SKM-1 treated with dmso at 0.1 percent for 144 hours (cell line): ENCODE measurements around the gene PAK6.
A peak's percentile ranks its signal among the peaks of the same experiment; 100 is the strongest.

ENCODE experiments used
- DNase-seq: peaks from one replicate; lab custom pipeline; 2025; ENCODE audit not compliant: unreplicated experiment; lab: John Stamatoyannopoulos, UW

Gene PAK6

GRCh38 chr15:40307421-40308211, 68.8 kb downstream of the PAK6 start, which contains the start of gene PLCB2:
Gene PLCB2, minus strand, starts transcription at chr15:40307935. Its CDS starts 263 bp downstream, at chr15:40307672.
- peak; percentile 71 for DNase-seq

DNA sequence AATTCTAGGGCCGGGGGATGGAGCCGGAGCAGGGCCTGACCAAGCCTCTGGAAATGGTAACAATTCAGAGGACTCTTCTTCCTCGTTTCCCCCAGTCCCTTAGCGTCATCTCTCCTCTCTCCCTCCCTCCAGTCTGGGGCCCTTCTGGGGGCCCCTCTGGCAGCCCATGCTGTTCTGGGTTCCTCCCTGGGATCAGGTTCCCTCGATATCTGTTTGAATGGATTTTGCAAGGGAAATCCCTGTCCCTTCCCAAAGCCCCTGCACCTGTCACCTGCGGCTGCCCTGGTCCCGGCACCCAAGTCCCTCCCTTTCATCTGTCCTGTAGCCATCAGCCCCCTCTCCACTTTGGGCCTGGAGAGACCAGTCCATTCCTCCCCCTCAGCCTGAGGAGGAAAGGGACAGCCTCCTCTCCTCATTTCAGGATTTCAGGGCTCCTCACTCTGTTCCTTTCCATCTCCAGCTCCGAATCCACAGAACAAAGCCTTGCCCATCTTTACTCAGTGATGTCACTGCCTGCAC, 70.5 kb downstream of the PAK6 start:
- peak; percentile 17 for DNase-seq

GRCh38 chr15:40310001-40310959, 71.4 kb downstream of the PAK6 start:
- peak; percentile 51 for DNase-seq

- DNase-seq: no peak
These were observed 72.1 kb downstream of the PAK6 start for GRCh38 chr15:40310993-40311392.

DNA sequence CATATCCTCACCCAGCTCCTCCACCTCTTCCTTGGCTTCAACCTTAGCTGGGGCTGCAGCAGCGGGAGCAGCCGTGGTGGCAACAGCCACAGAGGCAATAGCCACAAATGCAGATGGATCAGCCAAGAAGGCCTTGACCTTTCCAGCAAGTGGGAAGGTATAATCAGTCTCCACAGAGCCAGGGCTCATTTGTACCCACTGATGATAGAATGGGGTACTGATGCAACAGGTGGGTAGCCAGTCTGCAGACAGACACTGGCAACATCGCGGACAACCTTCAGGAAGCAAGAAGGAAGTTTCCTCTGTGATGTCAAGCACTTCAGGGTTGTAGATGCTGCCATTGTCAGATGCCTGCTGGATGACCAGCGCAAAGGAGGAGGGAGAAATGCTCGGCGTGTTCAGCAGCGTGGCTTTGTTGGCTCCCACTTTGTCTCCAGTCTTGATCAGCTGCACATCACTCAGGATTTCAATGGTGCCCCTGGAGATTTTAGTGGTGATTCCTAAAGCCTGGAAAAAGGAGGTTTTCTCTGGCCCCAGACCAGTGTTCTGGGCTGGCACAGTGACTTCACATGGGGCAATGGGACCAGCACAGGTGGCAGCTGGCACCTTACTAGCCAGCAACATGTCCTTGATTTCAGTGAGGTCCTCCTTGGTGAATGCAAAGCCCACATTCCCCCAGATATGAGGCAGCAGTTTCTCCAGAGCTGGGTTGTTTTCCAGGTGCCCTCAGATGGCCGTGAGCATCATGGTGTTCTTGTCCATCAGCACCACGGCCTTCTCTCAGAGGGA, 73.7 kb downstream of the PAK6 start:
- no peak for DNase-seq

DNA sequence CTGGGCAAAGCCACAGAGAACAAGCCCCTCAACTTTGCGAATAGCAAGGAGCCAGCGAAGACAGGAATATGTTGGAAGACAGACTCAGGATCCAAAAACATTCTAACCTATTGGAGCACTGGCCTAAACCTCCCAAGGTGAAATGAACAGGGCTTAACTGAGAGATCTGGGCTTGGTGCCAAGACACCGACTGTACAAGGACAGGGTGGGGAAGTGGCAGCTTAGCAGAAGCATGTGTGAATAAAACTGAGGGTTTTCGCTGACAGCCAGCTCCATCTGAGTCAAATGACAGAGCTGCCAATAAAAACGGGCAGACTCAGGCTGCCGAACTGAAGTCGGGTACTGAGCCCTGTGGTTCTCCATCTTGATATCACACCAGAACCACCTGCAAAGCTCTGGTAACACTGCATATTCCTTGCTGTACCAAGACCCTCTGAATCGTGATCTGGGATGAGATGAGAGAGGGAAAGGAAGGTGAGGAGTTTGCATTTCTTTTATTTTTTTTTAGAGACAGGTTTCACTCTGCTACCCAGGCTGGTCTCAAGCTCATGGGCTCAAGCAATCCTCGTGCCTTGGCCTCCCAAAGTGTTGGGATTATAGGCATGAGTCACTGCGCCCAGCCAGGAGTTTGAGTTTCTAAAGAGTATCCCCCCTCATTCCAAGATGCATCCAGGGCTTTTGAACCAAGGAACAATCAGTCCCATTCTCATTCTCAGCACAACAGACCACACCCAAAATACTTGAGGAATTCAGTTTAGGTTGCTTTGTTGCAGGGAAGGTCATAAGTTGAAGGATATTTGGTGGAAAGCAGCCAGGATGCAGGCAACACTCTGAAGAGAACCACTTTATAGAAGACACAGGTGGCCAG, 74.9 kb downstream of the PAK6 start:
- peak; percentile 71 for DNase-seq

GRCh38 chr15:40314723-40315276, 75.9 kb downstream of the PAK6 start:
- no peak for DNase-seq

DNA sequence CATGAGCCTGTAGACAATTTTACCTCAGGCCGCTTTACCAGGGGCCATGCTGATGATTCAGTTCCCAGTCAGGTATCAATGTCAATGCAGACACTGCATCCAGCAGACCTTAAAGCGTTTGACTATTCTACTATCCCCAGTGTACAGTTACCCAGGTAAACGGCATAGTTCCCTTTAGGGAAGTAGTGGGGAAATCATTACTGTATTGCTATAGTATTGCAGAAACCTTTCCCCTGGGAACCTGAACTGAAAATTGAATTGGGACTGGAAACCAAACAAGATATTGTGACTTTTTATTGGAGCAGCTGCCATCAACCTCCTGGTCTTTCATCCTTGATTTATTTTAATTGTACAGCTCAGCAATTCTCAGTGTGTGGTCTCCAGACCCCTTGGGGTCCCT, 78.1 kb downstream of the PAK6 start:
- no peak for DNase-seq

- DNase-seq: no peak
These were observed 78.7 kb downstream of the PAK6 start for GRCh38 chr15:40317580-40317979.

DNA sequence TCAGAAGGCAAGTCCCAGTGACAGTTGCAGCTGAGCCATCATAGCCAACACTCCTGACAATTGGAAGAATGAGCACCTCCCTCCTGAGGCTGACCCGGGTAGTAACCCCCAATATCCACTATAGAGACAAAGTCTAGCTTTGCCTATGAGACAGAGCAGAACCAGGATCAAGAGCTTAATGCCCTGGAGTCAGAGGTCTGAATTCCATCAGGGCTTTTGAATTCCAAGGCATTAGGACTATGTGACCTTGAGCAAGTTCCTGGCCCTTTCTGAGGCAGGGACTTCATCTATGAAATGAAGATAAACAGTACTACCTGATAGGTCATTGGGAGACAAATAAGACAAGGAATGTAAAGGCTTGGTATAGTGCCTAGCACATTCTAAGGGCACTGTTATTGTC, 81.5 kb downstream of the PAK6 start:
- DNase-seq: no peak

GRCh38 chr15:40320931-40321371, 82.1 kb downstream of the PAK6 start:
- peak; percentile 71 for DNase-seq

DNA sequence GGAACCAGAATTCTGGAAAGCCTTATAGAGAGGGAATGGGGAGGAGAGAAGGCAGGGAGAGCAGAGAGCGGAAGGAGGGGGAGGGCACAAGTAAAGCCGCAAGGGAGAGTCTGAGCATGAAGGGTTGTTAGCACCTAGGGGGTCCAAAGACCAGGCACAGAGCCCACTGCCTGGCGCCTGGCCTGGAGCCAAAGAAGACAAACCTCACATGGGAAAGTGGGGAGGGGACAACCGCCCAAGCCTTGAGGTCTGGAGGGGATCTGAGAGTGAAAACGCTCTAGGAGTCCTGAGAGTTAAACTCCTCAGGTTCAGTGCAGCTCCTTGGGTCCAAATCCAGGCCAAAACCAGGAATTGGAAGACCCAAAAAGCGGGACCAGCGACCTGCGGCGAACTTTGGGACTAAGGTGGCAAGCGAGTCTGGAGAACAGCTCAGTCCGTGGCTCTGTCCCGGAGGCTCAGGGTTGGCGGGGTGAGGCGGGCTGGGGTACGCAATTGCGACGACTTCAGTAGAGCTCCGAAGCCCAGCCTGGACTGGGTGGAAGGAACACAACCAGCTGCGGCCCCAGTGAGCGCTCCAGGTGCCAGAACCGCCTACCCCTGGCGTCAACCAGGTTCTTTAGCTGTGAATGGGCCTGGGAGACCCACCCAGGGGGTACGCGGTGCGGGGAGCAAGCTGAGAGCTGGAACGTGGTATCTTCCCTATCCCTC, 83.8 kb downstream of the PAK6 start:
- no peak for DNase-seq

DNA sequence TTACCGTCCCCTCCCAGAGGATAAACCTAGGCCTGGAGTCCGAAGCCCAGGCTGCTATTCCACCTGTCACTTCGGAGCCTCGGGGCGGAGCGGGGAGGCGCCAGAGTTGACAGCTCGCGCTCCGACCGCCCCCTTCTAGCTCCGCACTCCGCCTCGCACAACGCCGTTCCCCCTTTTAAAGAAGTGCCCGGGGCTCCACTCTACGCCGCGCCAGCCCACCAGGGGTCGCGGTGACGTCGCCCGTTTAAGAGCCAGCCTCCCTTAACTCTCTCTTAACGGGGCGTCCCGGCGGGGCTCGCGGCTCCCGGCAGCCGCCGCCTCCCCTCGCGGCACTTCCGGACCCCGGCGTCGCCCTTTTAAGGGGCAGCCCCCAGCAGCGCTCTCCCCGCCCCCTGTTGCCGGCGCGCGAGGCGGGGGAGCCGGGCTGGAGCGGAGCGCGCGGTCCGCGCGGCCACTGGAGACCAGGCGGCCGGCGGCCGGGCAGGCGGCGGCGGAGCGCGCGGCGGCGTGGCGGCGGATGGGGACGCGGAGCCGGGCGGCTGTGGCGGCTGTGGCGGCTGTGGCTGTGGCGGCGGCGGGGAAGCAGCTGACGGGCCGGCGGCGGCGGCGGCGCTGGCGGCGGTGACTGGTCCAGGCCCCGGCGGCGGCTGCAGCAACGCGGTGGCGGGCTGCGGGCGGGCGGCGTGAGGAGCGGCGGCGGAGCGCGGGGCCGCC, 84.5 kb downstream of the PAK6 start, which contains the start of gene INAFM2:
INAFM2 (plus strand) TSS at position 454 of the 714 bp plus-strand sequence. CDS start 364 bp downstream, outside the sequence.
- DNase-seq: peak; percentile 93

DNA sequence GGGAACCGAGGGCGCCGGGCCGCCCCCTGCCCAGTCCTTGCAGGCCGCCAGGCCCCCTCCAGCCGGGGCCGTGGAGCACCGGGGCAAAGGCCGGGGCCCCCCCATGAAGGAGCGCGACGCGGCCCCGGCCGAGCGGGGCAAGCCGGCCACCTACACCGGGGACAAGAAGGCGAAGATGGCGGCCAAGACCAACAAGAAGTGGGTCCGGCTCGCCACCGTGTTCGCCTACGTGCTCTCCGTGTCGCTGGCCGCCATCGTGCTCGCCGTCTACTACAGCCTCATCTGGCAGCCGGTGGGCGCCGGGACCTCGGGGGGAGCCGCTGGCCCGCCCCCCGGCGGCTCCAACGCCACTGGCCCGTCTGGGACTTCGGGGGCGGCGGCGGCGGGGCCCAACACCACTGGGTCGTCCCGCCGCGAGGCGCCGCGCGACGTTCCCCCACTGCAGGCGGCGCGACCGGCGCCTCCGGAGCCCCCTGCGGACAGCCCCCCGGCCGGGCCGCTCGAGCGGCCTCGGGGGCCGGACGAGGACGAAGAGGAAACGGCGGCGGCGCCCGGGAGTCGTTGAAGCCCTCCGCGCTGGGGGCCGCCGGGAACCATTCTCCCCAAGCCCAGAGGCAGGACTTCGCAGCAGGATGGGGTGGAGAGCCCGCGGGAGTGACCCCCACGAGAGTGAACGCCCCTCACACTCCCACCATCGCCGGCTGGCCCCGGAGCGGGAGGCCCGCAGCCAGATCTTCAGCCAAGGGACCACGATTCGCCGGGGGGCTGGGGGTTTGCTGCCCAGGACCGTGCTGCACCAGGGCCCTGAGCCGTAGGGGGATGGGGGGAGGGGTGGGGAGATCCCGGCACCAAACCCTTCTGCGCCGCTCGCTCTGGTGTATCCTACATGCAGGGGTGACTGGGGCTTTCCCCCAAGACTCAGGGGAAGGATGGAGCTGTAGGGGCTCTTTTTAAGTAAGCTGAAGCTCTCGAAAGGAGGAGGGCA, 85.4 kb downstream of the PAK6 start:
- no peak for DNase-seq

GRCh38 chr15:40325188-40325587, 86.3 kb downstream of the PAK6 start:
- no peak for DNase-seq

DNA sequence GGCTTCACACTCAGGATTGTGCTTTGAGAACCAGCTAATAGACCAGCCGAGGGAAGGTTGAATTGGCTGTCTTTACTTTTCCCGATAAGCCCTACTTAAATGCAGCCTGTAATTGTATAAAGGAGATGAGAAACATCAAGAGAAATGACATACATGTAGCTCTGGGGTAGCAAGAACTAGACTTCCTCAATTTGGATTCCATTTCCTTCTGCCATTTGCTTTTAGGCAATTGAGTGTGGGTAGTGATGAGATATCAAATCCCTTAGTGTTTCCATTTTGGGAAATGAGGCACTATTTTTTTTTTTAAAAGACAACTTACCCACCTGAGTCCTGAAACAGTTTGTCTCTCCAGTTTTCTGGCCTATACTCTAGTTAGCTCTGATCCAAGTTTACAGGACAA, 86.8 kb downstream of the PAK6 start:
- DNase-seq: peak; percentile 13
